HepG2 (cell line): ENCODE measurements around the gene TIA1. TPM values are rescaled to one million over a fixed set of nuclear protein-coding genes. Genes with fewer than 3 reads are reported as not detected.
A peak's percentile ranks its signal among the peaks of the same experiment; 100 is the strongest.

ENCODE experiments used
- DPF2 ChIP-seq: sonication (generic); formaldehyde crosslinking; IDR thresholded peaks from 2 replicates; pipeline ENCODE4 v1.4.0; 2020; ENCODE audit warnings: mild to moderate bottlenecking, low read depth, missing genetic modification reagents, borderline replicate concordance
- EEA1 ChIP-seq: sonication (generic); formaldehyde crosslinking; IDR thresholded peaks from 2 replicates; pipeline ENCODE4 v1.5.1; 2020; ENCODE audit warnings: mild to moderate bottlenecking, missing genetic modification reagents, borderline replicate concordance
- FOXK2 ChIP-seq: fragments of 450-650 bp; IDR thresholded peaks from 2 replicates; pipeline ENCODE4 v1.6.1; 2016
- HOXA3 ChIP-seq: sonication (generic); formaldehyde crosslinking; IDR thresholded peaks from 2 replicates; pipeline ENCODE4 v1.5.0; 2020; ENCODE audit warnings: missing genetic modification reagents
- HOXA9 ChIP-seq: sonication (generic); formaldehyde crosslinking; IDR thresholded peaks from 2 replicates; pipeline ENCODE4 v1.8.1; 2022; ENCODE audit warnings: missing genetic modification reagents, mild to moderate bottlenecking, moderate library complexity, borderline replicate concordance
- JARID2 ChIP-seq: sonication (generic); formaldehyde crosslinking; IDR thresholded peaks from 2 replicates; pipeline ENCODE4 v1.8.1; 2023; ENCODE audit warnings: missing genetic modification reagents, inconsistent platforms; ENCODE audit not compliant: insufficient replicate concordance
- NFIC ChIP-seq: IDR thresholded peaks from 2 replicates; pipeline ENCODE4 v1.6.1; 2012; ENCODE audit warnings: mild to moderate bottlenecking, low read length, inconsistent platforms
- PATZ1 ChIP-seq: sonication (generic); formaldehyde crosslinking; IDR thresholded peaks from 2 replicates; pipeline ENCODE4 v1.4.0; 2020; ENCODE audit warnings: missing genetic modification reagents
- POLR2AphosphoS5 ChIP-seq: IDR thresholded peaks from 2 replicates; pipeline ENCODE4 v1.6.1; 2012; ENCODE audit warnings: low read depth, low read length
- RBFOX2 ChIP-seq: fragments of 200-400 bp; formaldehyde crosslinking; IDR thresholded peaks from 2 replicates; pipeline ENCODE4 v1.6.1; 2017; ENCODE audit warnings: low read depth, mild to moderate bottlenecking, low read length
- SATB2 ChIP-seq: sonication (generic); formaldehyde crosslinking; IDR thresholded peaks from 2 replicates; pipeline ENCODE4 v1.5.0; 2020; ENCODE audit warnings: missing genetic modification reagents
- TFDP2 ChIP-seq: sonication (generic); formaldehyde crosslinking; IDR thresholded peaks from 2 replicates; pipeline ENCODE4 v1.4.0; 2020; ENCODE audit warnings: missing genetic modification reagents
- ZFP91 ChIP-seq: sonication (generic); formaldehyde crosslinking; IDR thresholded peaks from 2 replicates; pipeline ENCODE4 v1.9.0; 2022; ENCODE audit warnings: missing genetic modification reagents, mild to moderate bottlenecking, borderline replicate concordance
- ZFX ChIP-seq: sonication (generic); formaldehyde crosslinking; IDR thresholded peaks from 2 replicates; pipeline ENCODE4 v1.4.0; 2020; ENCODE audit warnings: mild to moderate bottlenecking, low read depth, missing genetic modification reagents, moderate library complexity
- ZNF232 ChIP-seq: sonication (generic); formaldehyde crosslinking; IDR thresholded peaks from 2 replicates; pipeline ENCODE4 v1.4.0; 2020; ENCODE audit warnings: missing genetic modification reagents, borderline replicate concordance
- ZNF253 ChIP-seq: sonication (generic); formaldehyde crosslinking; IDR thresholded peaks from 2 replicates; pipeline ENCODE4 v1.8.0; 2022; ENCODE audit warnings: mild to moderate bottlenecking, missing genetic modification reagents, borderline replicate concordance
- ZNF264 ChIP-seq: sonication (generic); formaldehyde crosslinking; IDR thresholded peaks from 2 replicates; pipeline ENCODE4 v1.4.0; 2020; ENCODE audit warnings: missing genetic modification reagents
- ZNF274 ChIP-seq: sonication (generic); formaldehyde crosslinking; IDR thresholded peaks from 2 replicates; pipeline ENCODE4 v1.5.1; 2020; ENCODE audit warnings: mild to moderate bottlenecking, missing genetic modification reagents
- ZNF354B ChIP-seq: sonication (generic); formaldehyde crosslinking; IDR thresholded peaks from 2 replicates; pipeline ENCODE4 v1.8.0; 2022; ENCODE audit warnings: mild to moderate bottlenecking, missing genetic modification reagents
- ZNF432 ChIP-seq: sonication (generic); formaldehyde crosslinking; IDR thresholded peaks from 2 replicates; pipeline ENCODE4 v1.5.0; 2020; ENCODE audit warnings: missing genetic modification reagents, mild to moderate bottlenecking, borderline replicate concordance
- ZNF577 ChIP-seq: sonication (generic); formaldehyde crosslinking; IDR thresholded peaks from 2 replicates; pipeline ENCODE4 v1.4.0; 2020; ENCODE audit warnings: mild to moderate bottlenecking, low read depth, missing genetic modification reagents, borderline replicate concordance
- ZNF639 ChIP-seq: conservative IDR thresholded peaks from 2 replicates; pipeline ENCODE4 v1.6.1; 2018; ENCODE audit warnings: missing genetic modification reagents
- ZNF7 ChIP-seq: IDR thresholded peaks from 2 replicates; pipeline ENCODE4 v1.6.1; 2016; ENCODE audit warnings: missing biosample characterization, missing genetic modification reagents
- ZNF713 ChIP-seq: sonication (generic); formaldehyde crosslinking; IDR thresholded peaks from 2 replicates; pipeline ENCODE4 v1.4.0; 2020; ENCODE audit warnings: mild to moderate bottlenecking, missing genetic modification reagents
- polyA plus RNA-seq, 8 experiments: library from polyadenylated mRNA; depleted of rRNA in 3 of 8; stranded (reverse) in 7 of 8; unstranded in 1 of 8; fragments of >200 nt; fragmentation: Illumina TruSeq in 4 of 8; extraction: Trizol in 4 of 8; gene quantifications; 2 replicates each; pipeline versions ENCODE4 v1.2.1 to v1.2.3, GENCODE V29; 2011 to 2016; ENCODE audit warnings: low read depth in 4 of 8, missing spikeins in 1 of 8, mixed read lengths in 1 of 8; ENCODE audit not compliant: insufficient read depth in 1 of 8
- total RNA-seq, 5 experiments: library from RNA; depleted of rRNA; stranded (reverse); fragments of >200 nt; fragmentation: Illumina TruSeq; extraction: Trizol; gene quantifications; 2 replicates each; pipeline ENCODE4 v1.2.3, GENCODE V29; 2016; ENCODE audit warnings: low read depth in 1 of 5

The TIA1 gene
- total and polyA plus RNA-seq, 2 of the 13 experiments (the other 11 are each of a cell fraction or from before 2014, with no cell fraction given), result 209 to 319 TPM

GRCh38 chr2:70248181-70248847, at the start of gene TIA1 (continued):
- TF ChIP-seq ZNF577 (CRISPR knock-in tag) (0 out of 2 replicates have a peak, but pooled peaks have one; percentile 39), ZNF639 (CRISPR knock-in tag) (no peak), ZNF253 (no peak), ZNF232 (CRISPR knock-in tag) (peak; percentile 81), SATB2 (CRISPR knock-in tag) (0 out of 2 replicates have a peak, but pooled peaks have one; percentile 12), NFIC (0 out of 2 replicates have a peak, but pooled peaks have one; percentile 15), ZNF713 (0 out of 2 replicates have a peak, but pooled peaks have one; percentile 40), EEA1 (CRISPR knock-in tag) (peak; percentile 46; the same call in 1 of the 2 replicates), ZNF264 (CRISPR knock-in tag) (no peak), ZFP91 (CRISPR knock-in tag) (peak; percentile 90), JARID2 (CRISPR knock-in tag) (no peak), ZFX (CRISPR knock-in tag) (peak; percentile 96), RBFOX2 (peak; percentile 92), HOXA3 (CRISPR knock-in tag) (peak; percentile 94), TFDP2 (CRISPR knock-in tag) (peak; percentile 29; the same call in 1 of the 2 replicates), ZNF274 (peak; percentile 86; the same call in 1 of the 2 replicates), HOXA9 (CRISPR knock-in tag) (peak; percentile 81; the same call in 1 of the 2 replicates), POLR2AphosphoS5 (peak; percentile 92), ZNF7 (CRISPR knock-in tag) (no peak), DPF2 (CRISPR knock-in tag) (no peak; the same call in 1 of the 2 replicates), ZNF354B (CRISPR knock-in tag) (peak; percentile 81; the same call in 1 of the 2 replicates), ZNF432 (no peak), FOXK2 (no peak), PATZ1 (0 out of 2 replicates have a peak, but pooled peaks have one; percentile 7)
